Thymus (tissue), 14 donors: ENCODE measurements around the gene SLC25A5. TPM values are rescaled to one million over a fixed set of nuclear protein-coding genes. Genes with fewer than 3 reads are reported as not detected.
A peak's percentile ranks its signal among the peaks of the same experiment; 100 is the strongest.

Experiments used
- DNase-seq, 9 donors: peaks; one replicate each; pipeline ENCODE4 v3.0.0-alpha.2; 2013; ENCODE audit warnings: low spot score in 9 of 9, low read depth in 6 of 9, missing footprints in 1 of 9
- H3K27ac ChIP-seq, 2 donors: one replicate each; pipeline ENCODE4 v1.5.1; 2013; ENCODE audit warnings: control low read depth in 1 of 2, low read depth in 1 of 2, low read length in 1 of 2, mild to moderate bottlenecking in 1 of 2, moderate library complexity in 1 of 2
- H3K27me3 ChIP-seq, 2 donors: one replicate each; pipeline ENCODE4 v1.5.1; 2013; ENCODE audit warnings: low read length in 1 of 2; ENCODE audit not compliant: control insufficient read depth in 2 of 2, insufficient read depth in 1 of 2
- H3K36me3 ChIP-seq, 2 donors: one replicate each; pipeline ENCODE4 v1.5.1; 2013; ENCODE audit warnings: low read length in 1 of 2, mild to moderate bottlenecking in 1 of 2, moderate library complexity in 1 of 2; ENCODE audit not compliant: control insufficient read depth in 2 of 2, insufficient read depth in 2 of 2
- H3K4me1 ChIP-seq, 2 donors: one replicate each; pipeline ENCODE4 v1.5.1; 2013; ENCODE audit warnings: low read length in 2 of 2; ENCODE audit not compliant: control insufficient read depth in 2 of 2, insufficient read depth in 2 of 2
- H3K4me3 ChIP-seq, 2 donors: one replicate each; pipeline ENCODE4 v1.5.1; 2013; ENCODE audit warnings: low read length in 2 of 2, control low read depth in 1 of 2, mild to moderate bottlenecking in 1 of 2
- H3K9me3 ChIP-seq, 2 donors: one replicate each; pipeline ENCODE4 v1.5.1; 2013; ENCODE audit warnings: low read length in 1 of 2, mild to moderate bottlenecking in 1 of 2; ENCODE audit not compliant: control insufficient read depth in 2 of 2, insufficient read depth in 1 of 2
- WGBS: extraction: QIAGEN DNeasy Blood & Tissue Kit; methylation state at CpG from one replicate; pipeline ENCODE4 v1.1.7; 2013; 5-methylcytosine and 5-hydroxymethylcytosine counted together
- long read RNA-seq, 10 donors: transcript quantifications; one replicate each; lab custom pipeline, GENCODE V29; 2026
- polyA plus RNA-seq: library from polyadenylated mRNA; stranded (reverse); fragments of 200-250 nt; gene quantifications from one replicate; pipeline ENCODE4 v1.2.3, GENCODE V29; 2013
- total RNA-seq: library from RNA; stranded (reverse); fragments of 120-200 nt; gene quantifications from one replicate; pipeline ENCODE4 v1.2.4, GENCODE V29; 2013
- donor health status: healthy.

The SLC25A5 gene
- total RNA-seq, result 279 TPM
- 237 TPM for polyA plus RNA-seq
- long read RNA-seq, donor 1, transcript SLC25A5-203 (2 exons, 433 nt), result minor isoform, 18 of 92 reads
- long read RNA-seq, donor 1, transcript SLC25A5-201 (4 exons, 1,274 nt), result major isoform, 58 of 92 reads
- long read RNA-seq, donor 1, partial matches to known transcripts, result 16 of 92 reads
- long read RNA-seq, donor 1, other reads (novel, unspliced or antisense), result 0 of 92 reads
- long read RNA-seq, donor 2, transcript SLC25A5-201 (4 exons, 1,274 nt), result major isoform, 683 of 1,547 reads
- long read RNA-seq, donor 2, transcript SLC25A5-203 (2 exons, 433 nt), result minor isoform, 172 of 1,547 reads
- long read RNA-seq, donor 2, partial matches to known transcripts, result 658 of 1,547 reads
- long read RNA-seq, donor 2, other reads (novel, unspliced or antisense), result 33 of 1,547 reads
- long read RNA-seq, donor 3, transcript SLC25A5-203 (2 exons, 433 nt), result minor isoform, 250 of 944 reads
- long read RNA-seq, donor 3, transcript SLC25A5-201 (4 exons, 1,274 nt), result major isoform, 407 of 944 reads
- long read RNA-seq, donor 3, partial matches to known transcripts, result 280 of 944 reads
- long read RNA-seq, donor 3, other reads (novel, unspliced or antisense), result 7 of 944 reads
- long read RNA-seq, donor 4, transcript SLC25A5-203 (2 exons, 433 nt), result minor isoform, 47 of 346 reads
- long read RNA-seq, donor 4, transcript SLC25A5-201 (4 exons, 1,274 nt), result major isoform, 166 of 346 reads
- long read RNA-seq, donor 4, partial matches to known transcripts, result 133 of 346 reads
- long read RNA-seq, donor 4, other reads (novel, unspliced or antisense), result 0 of 346 reads
- long read RNA-seq, donor 5, transcript SLC25A5-203 (2 exons, 433 nt), result minor isoform, 220 of 1,080 reads
- long read RNA-seq, donor 5, transcript SLC25A5-201 (4 exons, 1,274 nt), result major isoform, 453 of 1,080 reads
- long read RNA-seq, donor 5, partial matches to known transcripts, result 395 of 1,080 reads
- long read RNA-seq, donor 5, other reads (novel, unspliced or antisense), result 11 of 1,080 reads
- long read RNA-seq, donor 6, transcript SLC25A5-201 (4 exons, 1,274 nt), result major isoform, 228 of 410 reads
- long read RNA-seq, donor 6, transcript SLC25A5-203 (2 exons, 433 nt), result minor isoform, 81 of 410 reads
- long read RNA-seq, donor 6, partial matches to known transcripts, result 101 of 410 reads
- long read RNA-seq, donor 6, other reads (novel, unspliced or antisense), result 0 of 410 reads
- long read RNA-seq, donor 7, transcript SLC25A5-201 (4 exons, 1,274 nt), result major isoform, 311 of 670 reads
- long read RNA-seq, donor 7, transcript SLC25A5-203 (2 exons, 433 nt), result minor isoform, 111 of 670 reads
- long read RNA-seq, donor 7, partial matches to known transcripts, result 237 of 670 reads
- long read RNA-seq, donor 7, other reads (novel, unspliced or antisense), result 11 of 670 reads
- long read RNA-seq, donor 8, transcript SLC25A5-203 (2 exons, 433 nt), result minor isoform, 44 of 284 reads
- long read RNA-seq, donor 8, transcript SLC25A5-201 (4 exons, 1,274 nt), result major isoform, 171 of 284 reads
- long read RNA-seq, donor 8, partial matches to known transcripts, result 69 of 284 reads
- long read RNA-seq, donor 8, other reads (novel, unspliced or antisense), result 0 of 284 reads
- long read RNA-seq, donor 9, transcript SLC25A5-203 (2 exons, 433 nt), result minor isoform, 80 of 423 reads
- long read RNA-seq, donor 9, transcript SLC25A5-201 (4 exons, 1,274 nt), result major isoform, 220 of 423 reads
- long read RNA-seq, donor 9, partial matches to known transcripts, result 118 of 423 reads
- long read RNA-seq, donor 9, other reads (novel, unspliced or antisense), result 5 of 423 reads
- long read RNA-seq, donor 10, transcript SLC25A5-203 (2 exons, 433 nt), result minor isoform, 65 of 440 reads
- long read RNA-seq, donor 10, transcript SLC25A5-201 (4 exons, 1,274 nt), result major isoform, 275 of 440 reads
- long read RNA-seq, donor 10, partial matches to known transcripts, result 94 of 440 reads
- long read RNA-seq, donor 10, other reads (novel, unspliced or antisense), result 6 of 440 reads

DNA sequence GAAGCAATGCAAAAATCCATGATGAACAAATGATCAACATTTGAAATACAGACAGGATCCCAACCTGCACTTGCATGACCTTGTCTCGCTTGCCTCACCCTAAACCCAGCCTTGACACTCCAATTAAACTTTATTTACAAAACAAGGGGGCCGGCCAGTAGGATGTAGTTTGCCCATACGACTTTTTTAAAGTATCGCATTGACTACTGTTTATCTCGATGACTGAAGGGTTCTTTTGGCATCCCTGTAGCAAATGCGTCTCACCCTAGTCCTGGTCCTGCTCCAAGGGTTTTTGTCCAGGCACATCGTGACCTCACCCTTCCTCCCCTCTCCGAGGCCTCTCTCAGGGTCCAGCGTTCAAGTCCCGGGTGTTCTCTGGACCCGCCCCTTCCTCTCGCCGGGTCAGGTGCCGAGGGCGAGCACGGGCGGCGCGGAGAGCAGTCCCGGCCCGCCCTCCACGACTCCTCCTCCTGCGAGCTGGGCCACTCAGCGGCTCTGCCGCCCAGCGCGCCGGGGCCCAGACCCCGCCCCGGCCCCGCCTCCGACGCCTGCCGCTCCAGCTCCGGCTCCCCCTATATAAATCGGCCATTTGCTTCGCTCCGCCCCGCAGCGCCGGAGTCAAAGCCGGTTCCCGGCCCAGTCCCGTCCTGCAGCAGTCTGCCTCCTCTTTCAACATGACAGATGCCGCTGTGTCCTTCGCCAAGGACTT lies at the start of gene SLC25A5:
Gene SLC25A5, plus strand, starts transcription at position 603 of the 709 bp plus-strand sequence. Its CDS starts 72 bp downstream, at position 675.
- Histone ChIP-seq H3K36me3 (peaks cover 13 to 21% of the 10 kb centered on the region in 2 donors), H3K4me1 (peaks cover 0 to 6% of the 10 kb centered on the region in 2 donors), H3K9me3 (no peaks in the 10 kb centered on the region), H3K27me3 (no peaks in the 10 kb centered on the region), H3K4me3 (peak within 1 kb of the TSS; percentile 70 to 85), H3K27ac (peak within 1 kb of the TSS; percentile 94 to 95)
- DNase-seq, result peak; percentile 42 to 90 (median 68)
- 4% methylated on average over 45 of the region's 46 CpGs for WGBS

DNA sequence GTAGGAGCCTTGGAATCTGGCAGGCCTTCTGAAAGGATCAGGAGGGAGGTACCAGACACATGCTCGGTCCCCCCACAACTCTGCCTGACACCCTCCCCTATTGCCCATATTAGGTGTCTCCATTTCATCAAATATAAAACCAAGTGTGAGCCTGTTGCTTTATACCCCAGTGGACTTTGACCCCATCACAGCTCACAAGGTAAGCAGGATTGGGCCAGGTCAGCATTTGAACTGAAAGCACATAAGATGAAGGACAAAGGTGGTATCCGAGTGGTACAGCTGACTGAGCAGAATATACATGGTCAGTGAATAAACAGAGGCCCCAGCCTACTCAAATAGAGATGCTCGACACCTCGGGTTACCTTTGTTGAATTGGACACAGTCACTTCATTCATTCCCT lies 49.1 kb upstream of the SLC25A5 start:
- WGBS, result 95% methylated on average over 4 of the region's 4 CpGs

DNA sequence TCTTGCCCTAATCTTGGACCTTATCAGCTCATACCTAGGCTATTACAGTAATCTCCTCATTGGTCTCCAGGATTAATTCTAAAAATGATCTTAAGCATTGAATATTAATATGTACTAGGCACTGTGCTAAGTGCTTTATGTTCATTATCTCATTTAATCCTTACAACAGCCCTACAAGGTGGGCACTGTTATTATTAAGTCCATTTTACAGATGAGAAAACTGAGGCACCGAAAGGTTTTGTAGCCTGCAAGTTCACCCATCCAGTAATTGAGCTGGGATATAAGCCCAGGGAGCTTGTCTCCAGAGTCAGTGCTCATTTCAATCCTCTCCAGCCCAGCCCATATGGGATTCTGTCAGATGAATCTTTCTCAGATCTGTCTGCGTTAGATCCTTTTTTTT lies 48.3 kb upstream of the SLC25A5 start:
- H3K4me3 ChIP-seq, result no peak overlapping the region
- H3K9me3 ChIP-seq, result no peaks in the 10 kb centered on the region
- H3K27me3 ChIP-seq, result no peaks in the 10 kb centered on the region
- no peak overlapping the region for H3K27ac ChIP-seq
- 97% methylated on average over 2 of the region's 2 CpGs for WGBS
- no peak for DNase-seq
- peaks cover 5 to 9% of the 10 kb centered on the region in 2 donors for H3K4me1 ChIP-seq
- H3K36me3 ChIP-seq, result no peaks in the 10 kb centered on the region

More for the DNA sequence above, 49.1 kb upstream of the SLC25A5 start:
- peaks cover 5 to 9% of the 10 kb centered on the region in 2 donors for H3K4me1 ChIP-seq
- no peaks in the 10 kb centered on the region for H3K9me3 ChIP-seq
- no peak overlapping the region for H3K27ac ChIP-seq
- H3K36me3 ChIP-seq, result no peaks in the 10 kb centered on the region
- no peak for DNase-seq
- H3K27me3 ChIP-seq, result no peaks in the 10 kb centered on the region
- no peak overlapping the region for H3K4me3 ChIP-seq

DNA sequence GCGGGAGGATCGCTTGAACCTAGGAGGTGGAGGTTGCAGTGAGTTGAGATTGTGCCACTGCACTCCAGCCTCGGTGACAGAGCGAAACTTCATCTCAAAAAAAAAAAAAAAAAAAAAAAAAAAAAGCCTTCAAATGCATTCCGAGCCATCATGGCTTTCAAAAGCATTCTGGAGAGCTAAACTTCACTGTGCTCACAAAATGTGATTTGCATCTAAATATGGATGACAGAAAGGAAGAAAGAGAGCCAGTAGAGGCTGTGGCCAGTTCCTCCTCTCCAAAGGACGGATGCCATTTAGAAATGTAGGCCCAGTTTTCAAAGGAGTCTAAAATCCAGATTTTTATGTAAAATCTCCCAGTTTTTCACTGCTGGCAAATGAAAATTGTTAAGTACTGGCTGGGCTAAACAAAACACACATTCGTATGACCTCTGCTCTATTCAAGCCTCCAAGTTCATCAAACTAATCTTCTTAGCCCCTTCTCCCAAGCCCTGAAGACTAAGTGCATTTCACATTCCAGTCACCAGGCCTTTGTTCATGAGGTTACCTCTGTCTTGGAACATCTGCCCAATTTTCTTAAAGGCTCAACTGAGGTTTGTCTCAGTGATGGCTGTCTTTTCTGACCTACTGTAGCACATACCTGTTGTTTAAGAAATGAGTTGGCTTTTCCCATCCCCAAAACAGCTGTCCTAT lies 47.1 kb upstream of the SLC25A5 start:
- Histone ChIP-seq H3K27ac (no peak overlapping the region), H3K4me1 (peaks cover 10 to 17% of the 10 kb centered on the region in 2 donors), H3K9me3 (no peaks in the 10 kb centered on the region), H3K27me3 (no peaks in the 10 kb centered on the region), H3K36me3 (no peaks in the 10 kb centered on the region), H3K4me3 (no peak overlapping the region)
- DNase-seq, result no peak
- 94% methylated on average over 7 of the region's 7 CpGs for WGBS

DNA sequence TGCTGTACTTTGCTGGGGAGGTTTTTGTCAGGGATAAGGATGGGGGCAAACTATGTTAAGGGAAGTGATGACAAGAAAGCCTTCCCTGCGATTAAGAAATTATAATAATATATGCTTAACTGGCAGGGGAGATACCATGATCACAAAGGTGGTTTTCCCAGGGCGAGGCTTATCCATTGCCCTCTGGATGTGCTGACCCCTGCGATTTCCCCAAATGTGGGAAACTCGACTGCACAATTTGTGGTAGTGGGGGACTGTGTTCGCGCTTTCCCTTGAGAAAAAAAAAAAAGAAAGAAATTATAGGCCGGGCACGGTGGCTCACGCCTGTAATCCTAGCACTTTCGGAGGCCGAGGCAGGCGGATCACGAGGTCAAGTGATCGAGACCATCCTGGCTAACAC lies 44.6 kb upstream of the SLC25A5 start:
- 98% methylated on average over 14 of the region's 14 CpGs for WGBS
- H3K27me3 ChIP-seq, result no peaks in the 10 kb centered on the region
- H3K27ac ChIP-seq, result no peak overlapping the region
- H3K36me3 ChIP-seq, result no peaks in the 10 kb centered on the region
- peaks cover 12 to 33% of the 10 kb centered on the region in 2 donors for H3K4me1 ChIP-seq
- no peak overlapping the region for H3K4me3 ChIP-seq
- H3K9me3 ChIP-seq, result no peaks in the 10 kb centered on the region
- peak in 1 of 9 donors; percentile 44 for DNase-seq

DNA sequence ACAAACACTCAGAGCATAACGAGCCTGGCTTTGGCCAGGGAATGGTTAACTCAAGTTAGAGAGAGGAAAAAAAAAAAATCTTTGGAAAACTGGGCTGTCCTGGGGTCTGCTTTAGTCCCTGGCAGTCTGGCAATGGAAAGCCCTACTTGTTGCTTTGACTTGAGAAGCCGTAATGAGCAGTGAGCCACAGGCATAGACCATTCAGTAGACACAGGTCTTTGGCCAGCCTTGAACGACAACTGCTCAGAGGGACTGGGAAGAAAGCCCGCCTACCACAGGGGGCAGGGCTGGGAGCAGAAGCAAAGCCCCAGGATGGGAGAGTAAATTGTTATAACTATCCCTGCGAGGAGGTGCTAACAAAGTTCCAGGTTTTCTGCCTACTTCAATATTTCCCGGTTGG lies 43.2 kb upstream of the SLC25A5 start:
- peaks cover 12 to 33% of the 10 kb centered on the region in 2 donors for H3K4me1 ChIP-seq
- DNase-seq, result no peak
- WGBS, result 96% methylated on average over 6 of the region's 6 CpGs

DNA sequence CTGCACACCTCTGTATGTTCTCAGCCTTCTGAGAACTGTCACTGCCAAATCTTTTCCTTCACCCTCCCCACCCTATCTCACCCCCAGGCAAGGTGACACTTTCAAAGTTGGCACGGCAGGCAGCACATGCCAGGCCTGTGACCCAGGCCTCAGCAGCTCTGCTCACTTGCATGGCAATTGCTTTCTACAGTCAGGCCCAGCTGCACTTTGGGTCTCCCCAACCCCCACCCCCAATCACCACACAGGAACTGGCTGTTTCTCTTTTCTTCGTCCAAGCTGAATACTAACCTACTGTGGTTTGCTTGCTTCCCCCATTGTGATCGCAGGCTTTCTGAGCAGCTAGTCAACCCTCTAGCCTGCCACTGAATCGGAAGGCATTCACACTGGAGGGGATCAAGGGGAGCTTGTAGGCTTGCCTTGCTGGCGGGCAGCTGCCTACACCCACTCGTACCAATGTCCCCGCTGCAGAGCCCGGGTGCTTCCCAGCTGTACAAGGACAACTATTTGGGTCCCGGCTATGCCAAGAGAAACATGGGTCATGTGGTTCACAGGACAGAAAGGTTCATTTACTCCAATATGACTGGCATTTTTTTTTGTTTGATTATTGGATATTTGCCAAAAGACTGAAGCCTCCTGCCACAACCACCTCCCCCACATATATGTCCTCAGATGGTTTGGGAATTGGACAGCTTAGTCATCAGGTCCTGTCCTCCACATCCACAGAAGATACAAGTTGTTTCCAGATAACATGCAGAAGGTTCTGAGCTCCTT lies 41.0 kb upstream of the SLC25A5 start:
- WGBS, result 5% methylated on average over 9 of the region's 9 CpGs
- H3K36me3 ChIP-seq, result no peaks in the 10 kb centered on the region
- H3K9me3 ChIP-seq, result no peaks in the 10 kb centered on the region
- H3K27me3 ChIP-seq, result no peaks in the 10 kb centered on the region
- peak overlapping the region; percentile 10 to 86 for H3K27ac ChIP-seq
- H3K4me3 ChIP-seq, result no peak overlapping the region
- DNase-seq, result peak in 6 of 9 donors; percentile 37 to 83 (median 51)
- H3K4me1 ChIP-seq, result peaks cover 7 to 25% of the 10 kb centered on the region in 2 donors

More for the DNA sequence above, 43.2 kb upstream of the SLC25A5 start:
- Histone ChIP-seq H3K9me3 (no peaks in the 10 kb centered on the region), H3K27ac (no peak overlapping the region), H3K36me3 (no peaks in the 10 kb centered on the region), H3K27me3 (no peaks in the 10 kb centered on the region), H3K4me3 (no peak overlapping the region)
